COR-L47 (cell line): Measurements from ENCODE around the gene RPS28.
"Not testable (repeated sequence)": the region's sequence is repeated elsewhere in the genome, so short reads cannot be mapped to it uniquely, and the experiment has no call there.

Experiments
- DNase-seq: peaks from one replicate; lab custom pipeline; 2025; lab: John Stamatoyannopoulos, UW

RPS28 gene

GRCh38 chr19:8342684-8343482, 21.6 kb downstream of the RPS28 start, which contains the start of gene KANK3:
KANK3 (minus strand) TSS chr19:8343262; CDS start chr19:8337828, 5,434 bp downstream.
- DNase-seq: peak; percentile 75

GRCh38 chr19:8343483-8343844, 22.2 kb downstream of the RPS28 start:
- no peak for DNase-seq

GRCh38 chr19:8349629-8350372, 28.5 kb downstream of the RPS28 start:
- DNase-seq: not testable (repeated sequence)

DNA sequence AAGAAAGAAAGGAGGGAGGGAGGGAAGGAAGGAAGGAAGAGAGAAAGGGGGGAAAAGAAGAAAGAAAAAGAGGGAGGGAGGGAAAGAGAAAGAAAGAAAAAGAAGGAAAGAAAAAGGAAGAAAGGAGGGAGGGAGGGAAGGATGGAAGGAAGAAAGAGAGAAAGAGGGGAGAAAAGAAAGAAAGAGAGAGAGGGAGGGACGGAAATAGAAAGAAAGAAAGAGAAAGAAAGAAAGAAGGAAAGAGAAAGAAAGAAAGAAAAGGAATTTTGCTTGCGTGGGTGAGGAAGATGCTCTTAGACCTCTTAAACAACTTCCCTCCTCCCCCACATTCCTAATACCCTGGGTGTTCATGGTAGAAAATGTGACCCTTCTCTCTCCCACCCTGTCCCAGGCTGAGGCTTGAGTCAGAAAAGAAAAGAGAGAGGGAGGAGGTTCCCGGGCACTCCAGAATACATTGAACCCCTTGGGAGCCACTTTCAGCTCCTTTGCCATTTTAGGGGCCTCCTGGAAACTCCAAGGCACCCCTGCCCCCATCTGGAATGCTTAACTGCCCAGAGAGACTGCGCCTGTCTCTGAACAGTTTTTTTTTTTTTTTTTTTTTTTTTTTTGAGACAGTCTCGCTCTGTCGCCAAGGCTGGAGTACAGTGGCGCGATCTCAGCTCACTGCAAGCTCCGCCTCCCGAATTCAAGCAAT, 31.0 kb downstream of the RPS28 start:
- no peak for DNase-seq

DNA sequence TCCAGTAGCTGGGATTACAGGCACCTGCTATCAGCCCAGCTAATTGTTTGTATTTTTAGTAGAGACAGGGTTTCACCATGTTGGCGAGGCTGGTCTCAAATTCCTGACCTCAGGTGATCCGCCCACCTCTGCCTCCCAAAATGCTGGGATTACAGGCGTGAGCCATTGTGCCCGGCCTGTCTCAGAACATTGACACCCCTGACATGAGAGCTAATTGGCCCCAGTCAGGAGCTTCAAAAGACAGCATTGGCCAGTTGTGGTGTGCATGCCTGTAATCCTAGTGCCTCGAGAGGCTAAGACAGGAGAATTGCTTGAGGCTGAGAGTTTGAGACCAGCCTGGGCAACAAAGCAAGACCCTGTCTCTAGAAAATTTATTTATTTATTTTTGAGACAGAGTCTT, 31.5 kb downstream of the RPS28 start:
- not testable (repeated sequence) for DNase-seq

DNA sequence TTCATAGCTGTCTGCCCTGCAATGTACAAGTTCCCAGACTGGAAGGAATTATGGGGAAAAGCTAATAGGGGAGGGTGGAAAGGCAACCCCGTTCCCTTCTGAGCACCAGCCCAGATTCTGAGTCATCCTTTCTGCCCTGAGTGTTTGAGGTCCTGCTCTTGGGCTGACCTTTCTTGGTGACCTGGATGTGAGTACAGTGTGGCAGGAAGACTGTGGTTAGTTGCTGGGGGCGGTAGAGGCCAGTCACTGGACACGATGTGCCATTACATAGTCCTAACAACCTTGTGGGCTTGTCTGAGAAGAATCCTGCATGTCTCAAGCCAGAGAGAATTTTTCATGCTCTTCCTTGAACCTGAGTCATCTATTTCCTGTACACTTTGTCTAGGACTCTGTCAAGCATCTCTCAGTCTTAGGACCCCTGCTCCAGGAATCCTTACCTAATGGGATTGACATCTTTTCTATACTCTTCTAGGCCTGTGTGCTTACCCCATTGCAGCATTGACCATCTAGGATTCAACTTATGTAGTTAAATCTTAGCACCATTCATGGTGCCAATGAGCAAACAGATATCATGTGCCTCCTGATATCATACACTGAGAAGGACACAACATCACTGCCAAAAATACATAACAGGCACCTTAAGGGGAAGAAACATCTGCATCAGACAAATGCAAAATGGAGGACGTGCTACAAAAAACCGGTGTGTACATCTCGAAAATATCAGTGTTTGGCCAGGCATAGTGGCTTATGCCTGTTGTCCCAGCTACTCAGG, 34.5 kb downstream of the RPS28 start:
- DNase-seq: no peak

DNA sequence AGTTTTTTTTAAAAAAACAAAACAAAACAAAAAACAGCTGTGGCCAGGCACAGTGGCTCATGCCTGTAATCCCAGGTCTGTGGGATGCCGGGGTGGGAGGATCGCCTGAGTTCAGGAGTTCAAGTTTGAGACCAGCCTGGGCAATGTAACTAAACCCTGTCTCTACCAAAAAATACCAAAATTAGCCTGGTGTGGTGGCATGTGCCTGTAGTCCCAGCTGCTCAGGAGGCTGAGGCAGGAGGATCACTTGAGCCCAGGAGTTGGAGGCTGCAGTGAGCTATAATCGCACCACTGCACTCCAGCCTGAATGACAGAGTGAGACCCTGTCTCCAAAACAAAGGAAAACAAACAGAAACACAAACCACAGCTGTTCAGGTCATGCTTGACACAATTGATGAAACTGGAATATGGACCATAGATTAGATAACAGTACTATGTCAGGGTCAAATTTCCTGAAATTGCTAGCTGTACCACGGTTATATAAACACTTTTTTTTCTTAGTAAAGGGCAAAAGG, 35.8 kb downstream of the RPS28 start:
- no peak for DNase-seq

- DNase-seq: no peak
These were observed 37.7 kb downstream of the RPS28 start for GRCh38 chr19:8358948-8359347.

DNA sequence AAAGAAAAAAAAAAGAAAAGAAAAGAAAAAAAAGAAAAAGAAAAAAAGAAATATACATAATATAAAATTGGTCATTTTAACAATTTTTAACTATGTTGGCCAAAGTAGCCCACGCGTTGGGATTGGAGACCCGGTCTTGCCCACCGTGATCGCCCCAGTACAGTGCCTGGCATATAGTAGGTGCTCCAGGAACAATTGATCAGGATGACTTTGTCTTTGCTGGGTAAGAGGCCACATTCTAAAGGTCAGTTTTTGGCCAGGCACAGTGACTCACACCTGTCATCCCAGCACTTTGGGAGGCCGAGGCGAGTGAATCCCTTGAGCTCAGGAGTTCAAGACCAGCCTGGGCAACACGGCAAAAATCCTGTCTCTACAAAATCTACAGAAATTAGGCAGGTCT, 38.9 kb downstream of the RPS28 start:
- no peak for DNase-seq

- peak; percentile 66 for DNase-seq
These were observed 40.9 kb downstream of the RPS28 start for GRCh38 chr19:8361921-8362793.

DNA sequence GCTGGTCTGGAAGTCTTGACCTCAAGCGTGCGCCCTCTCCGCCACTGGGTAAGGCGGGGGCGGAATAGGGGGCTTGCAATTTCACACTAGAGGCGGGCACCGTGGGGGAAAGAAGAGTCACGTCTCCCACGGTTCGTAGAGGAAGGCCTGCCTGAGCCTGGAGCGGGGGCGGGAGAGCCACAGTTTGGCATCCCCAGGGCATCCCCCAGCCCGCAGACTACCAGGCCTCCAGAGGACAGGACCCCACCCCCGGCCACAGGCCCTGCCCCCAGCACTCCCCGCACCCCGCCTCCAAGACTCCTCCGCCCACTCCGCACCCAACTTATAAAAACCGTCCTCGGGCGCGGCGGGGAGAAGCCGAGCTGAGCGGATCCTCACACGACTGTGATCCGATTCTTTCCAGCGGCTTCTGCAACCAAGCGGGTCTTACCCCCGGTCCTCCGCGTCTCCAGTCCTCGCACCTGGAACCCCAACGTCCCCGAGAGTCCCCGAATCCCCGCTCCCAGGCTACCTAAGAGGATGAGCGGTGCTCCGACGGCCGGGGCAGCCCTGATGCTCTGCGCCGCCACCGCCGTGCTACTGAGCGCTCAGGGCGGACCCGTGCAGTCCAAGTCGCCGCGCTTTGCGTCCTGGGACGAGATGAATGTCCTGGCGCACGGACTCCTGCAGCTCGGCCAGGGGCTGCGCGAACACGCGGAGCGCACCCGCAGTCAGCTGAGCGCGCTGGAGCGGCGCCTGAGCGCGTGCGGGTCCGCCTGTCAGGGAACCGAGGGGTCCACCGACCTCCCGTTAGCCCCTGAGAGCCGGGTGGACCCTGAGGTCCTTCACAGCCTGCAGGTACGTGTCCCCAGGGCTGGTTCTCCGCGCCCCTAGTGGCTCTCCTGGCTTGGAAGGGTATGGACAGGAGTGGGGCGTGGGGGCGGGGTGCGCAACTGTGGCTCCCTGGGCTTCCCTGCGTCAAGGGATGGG, 42.8 kb downstream of the RPS28 start, which contains the start of gene ANGPTL4:
Gene ANGPTL4, plus strand, starts transcription at position 353 of the 969 bp plus-strand sequence. Its CDS starts 167 bp downstream, at position 520.
- DNase-seq: no peak

DNA sequence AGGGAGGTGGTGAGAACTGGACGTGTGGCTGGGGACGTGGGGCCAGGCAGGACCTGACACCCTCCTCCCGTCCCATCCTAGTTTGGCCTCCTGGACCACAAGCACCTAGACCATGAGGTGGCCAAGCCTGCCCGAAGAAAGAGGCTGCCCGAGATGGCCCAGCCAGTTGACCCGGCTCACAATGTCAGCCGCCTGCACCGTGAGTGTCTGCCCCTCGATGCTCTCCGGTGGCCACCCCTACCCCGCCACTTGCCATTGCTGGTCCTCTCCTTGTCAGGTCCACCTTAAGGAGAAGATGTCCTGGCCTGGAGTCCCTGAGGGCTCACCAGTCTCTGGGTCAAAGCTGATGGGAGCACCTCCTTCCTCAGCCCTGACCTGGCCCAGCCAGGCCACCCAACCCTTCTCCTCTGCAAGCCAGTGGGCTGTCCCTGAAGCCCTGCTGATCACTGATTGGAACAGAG, 44.9 kb downstream of the RPS28 start:
- DNase-seq: no peak

DNA sequence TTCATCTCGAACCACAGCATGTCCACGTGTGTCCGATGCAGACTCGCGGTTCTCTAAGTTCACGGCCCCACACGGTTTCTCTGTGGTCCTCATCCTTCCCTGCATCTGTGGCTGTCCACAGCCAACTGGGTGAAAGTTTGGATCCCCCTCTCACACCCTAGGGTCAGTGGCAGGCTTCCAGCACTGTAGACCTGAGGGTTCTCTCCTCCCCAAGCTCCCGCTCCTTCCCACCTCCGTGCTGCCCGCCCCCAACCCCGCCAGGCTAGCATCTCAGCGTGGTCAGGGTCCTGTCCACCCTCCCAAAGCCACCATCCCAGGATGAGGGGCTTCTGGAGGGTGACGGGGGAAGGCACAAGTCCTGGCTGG, 45.6 kb downstream of the RPS28 start:
- no peak for DNase-seq

- peak; percentile 58 for DNase-seq
These were observed 46.2 kb downstream of the RPS28 start for GRCh38 chr19:8367327-8368001.

DNA sequence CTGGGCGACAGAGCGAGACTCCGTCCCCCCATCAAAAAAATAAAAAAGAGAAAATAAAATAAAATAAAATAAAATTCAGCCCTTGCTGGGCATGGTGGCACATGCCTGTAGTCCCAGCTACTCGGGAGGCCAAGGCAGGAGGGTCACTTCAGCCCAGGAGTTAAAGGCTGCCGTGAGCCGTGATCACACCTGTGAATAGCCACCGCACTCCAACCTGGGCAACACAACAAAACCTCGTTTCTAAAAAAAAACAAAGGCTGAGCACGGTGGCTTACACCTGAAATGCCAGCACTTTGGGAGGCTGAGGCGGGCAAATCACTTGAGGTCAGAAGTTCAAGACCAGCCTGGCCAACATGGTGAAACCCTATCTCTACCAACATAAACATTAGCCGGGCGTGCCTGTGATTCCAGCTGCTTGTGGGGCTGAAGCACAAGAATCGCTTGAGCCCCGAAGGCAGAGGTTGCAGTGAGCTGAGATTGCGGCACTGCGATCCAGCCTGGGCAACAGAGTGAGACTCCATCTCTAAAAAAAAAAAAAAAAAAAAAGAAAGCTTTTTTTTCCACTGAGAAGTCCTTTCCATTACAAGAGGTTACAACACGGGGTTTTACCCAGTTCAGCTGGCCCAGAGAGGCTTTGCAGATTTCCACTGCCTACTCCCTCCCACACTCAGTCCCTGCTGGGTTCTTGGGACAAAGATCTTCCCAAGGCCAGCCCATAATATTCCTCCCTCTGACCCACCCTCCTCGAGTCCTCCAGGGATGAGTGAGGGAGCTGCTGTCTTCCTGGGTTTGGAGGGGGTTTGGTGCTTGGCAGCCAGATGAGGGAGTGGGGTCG, 49.1 kb downstream of the RPS28 start:
- no peak for DNase-seq

- DNase-seq: no peak
These were observed 49.9 kb downstream of the RPS28 start for GRCh38 chr19:8371011-8371804.
